Common myeloid progenitor, CD34-positive (primary cell): Measurements from ENCODE around the gene TCEANC2.

Experiments used
- CTCF ChIA-PET: fragments of 350-600 bp; sonication (Branson Sonifier 250); formaldehyde crosslinking; loops from one replicate; lab custom pipeline; 2021; ENCODE audit warnings: antibody characterized with exemption; lab: Charles Lee
- POLR2A ChIA-PET: fragments of 350-600 bp; sonication (Branson Sonifier 250); formaldehyde crosslinking; loops from one replicate; lab custom pipeline; 2021; ENCODE audit warnings: antibody characterized with exemption; lab: Charles Lee
- DNase-seq, 3 donors: peaks; one replicate each; pipeline versions ENCODE4 v3.0.0 to v3.0.0-alpha.2; 2013
- H3K27ac ChIP-seq, 2 experiments: 1 replicate in 1 of 2; 2 replicates in 1 of 2; pipeline ENCODE4 v1.7.0; 2013; ENCODE audit warnings: inconsistent platforms in 2 of 2, low read length in 2 of 2, mild to moderate bottlenecking in 2 of 2, low read depth in 1 of 2, moderate library complexity in 1 of 2; ENCODE audit not compliant: severe bottlenecking in 2 of 2, insufficient read depth in 1 of 2, poor library complexity in 1 of 2
- H3K27me3 ChIP-seq, 5 experiments: replicated peaks in 2 of 5; 1 replicate in 3 of 5; 2 replicates in 2 of 5; pipeline versions ENCODE4 v1.6.1 to v1.7.0; 2013; ENCODE audit warnings: low read length in 4 of 5, mild to moderate bottlenecking in 2 of 5, moderate library complexity in 2 of 5, inconsistent platforms in 1 of 5; ENCODE audit not compliant: insufficient read depth in 5 of 5, control insufficient read depth in 4 of 5
- H3K36me3 ChIP-seq, 4 experiments: 1 replicate in 2 of 4; 2 replicates in 2 of 4; pipeline versions ENCODE4 v1.6.1 to v1.7.0; 2013; ENCODE audit warnings: low read length in 3 of 4, control low read depth in 1 of 4, mild to moderate bottlenecking in 1 of 4; ENCODE audit not compliant: control insufficient read depth in 4 of 4, insufficient read depth in 4 of 4
- H3K4me1 ChIP-seq, 4 experiments: 1 replicate in 3 of 4; 2 replicates in 1 of 4; pipeline versions ENCODE4 v1.6.1 to v1.7.1; 2013; ENCODE audit warnings: low read length in 3 of 4, mild to moderate bottlenecking in 3 of 4, control low read depth in 1 of 4, inconsistent platforms in 1 of 4, moderate library complexity in 1 of 4; ENCODE audit not compliant: control insufficient read depth in 4 of 4, insufficient read depth in 4 of 4; ENCODE audit errors: control extremely low read depth in 1 of 4
- H3K4me3 ChIP-seq, 7 experiments: 1 replicate in 4 of 7; 2 replicates in 3 of 7; pipeline versions ENCODE4 v1.5.1 to v1.7.0; 2013; ENCODE audit warnings: mild to moderate bottlenecking in 7 of 7, low read length in 6 of 7, moderate library complexity in 6 of 7, inconsistent platforms in 2 of 7, low read depth in 2 of 7, control low read depth in 1 of 7; ENCODE audit not compliant: insufficient read depth in 4 of 7, control insufficient read depth in 1 of 7; ENCODE audit errors: extremely low read depth in 1 of 7
- H3K9me3 ChIP-seq, 5 experiments: 1 replicate in 4 of 5; 2 replicates in 1 of 5; pipeline versions ENCODE4 v1.6.1 to v1.7.1; 2013; ENCODE audit warnings: low read length in 4 of 5, mild to moderate bottlenecking in 2 of 5, inconsistent platforms in 1 of 5, low read depth in 1 of 5, moderate library complexity in 1 of 5; ENCODE audit not compliant: control insufficient read depth in 4 of 5, insufficient read depth in 2 of 5; ENCODE audit errors: control extremely low read depth in 1 of 5
- WGBS: methylation state at CpG from one replicate; pipeline ENCODE4 v1.1.5; 2013; ENCODE audit not compliant: insufficient coverage; 5-methylcytosine and 5-hydroxymethylcytosine counted together

The TCEANC2 gene

DNA sequence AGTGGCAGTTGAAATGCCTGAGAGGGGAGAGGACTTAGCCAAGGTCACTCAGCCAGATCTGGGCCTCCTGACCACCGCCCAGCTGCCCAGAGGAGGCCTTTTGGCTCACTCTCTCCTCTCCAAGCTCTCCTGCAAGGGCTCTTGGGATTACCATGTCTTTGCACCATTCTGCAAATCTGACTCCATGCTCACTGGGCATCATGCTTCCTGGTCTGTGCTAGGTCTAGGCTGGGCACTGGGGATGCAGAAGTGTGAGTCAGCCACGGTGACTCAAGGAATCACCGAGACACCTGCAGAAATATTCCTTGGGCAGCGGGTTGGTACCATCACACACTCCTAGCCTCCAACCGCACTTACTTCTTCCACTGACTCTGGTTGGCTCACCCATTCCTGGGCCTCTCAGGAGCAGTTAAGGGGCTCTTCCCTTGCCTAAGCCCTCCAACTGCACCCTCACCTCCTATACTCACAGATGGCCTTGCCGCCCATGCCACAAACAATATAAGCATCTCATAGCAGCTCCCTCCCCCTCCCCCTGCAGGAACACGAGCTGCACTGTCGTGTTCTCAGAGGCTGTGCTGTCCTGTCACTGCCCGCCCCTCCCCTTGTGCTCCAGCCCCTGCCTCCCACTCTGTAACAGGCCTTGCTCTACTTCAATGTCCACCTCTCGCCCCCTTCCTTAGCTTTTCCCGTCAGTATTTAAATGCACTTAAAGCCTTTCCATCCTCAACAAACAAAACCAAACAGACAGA is 64.6 kb downstream of the TCEANC2 start:
- peaks cover 0 to 17% (median 12%) of the 10 kb centered on the region in 4 experiments for H3K4me1 ChIP-seq
- no peaks in the 10 kb centered on the region for H3K9me3 ChIP-seq
- WGBS: 95% methylated on average over 10 of the region's 11 CpGs
- POLR2A ChIA-PET: no interaction called here
- CTCF ChIA-PET: interaction anchor here (0.8 to 1.4 kb wide), 5 partner anchors 11 to 37 kb away, joined by 3 to 4 read pairs (median 3); no protein-coding TSS in a partner anchor
- DNase-seq: no peak
- no peaks in the 10 kb centered on the region for H3K36me3 ChIP-seq
- H3K27me3 ChIP-seq: no peaks in the 10 kb centered on the region
- H3K4me3 ChIP-seq: no peak overlapping the region
- H3K27ac ChIP-seq: no peak overlapping the region

DNA sequence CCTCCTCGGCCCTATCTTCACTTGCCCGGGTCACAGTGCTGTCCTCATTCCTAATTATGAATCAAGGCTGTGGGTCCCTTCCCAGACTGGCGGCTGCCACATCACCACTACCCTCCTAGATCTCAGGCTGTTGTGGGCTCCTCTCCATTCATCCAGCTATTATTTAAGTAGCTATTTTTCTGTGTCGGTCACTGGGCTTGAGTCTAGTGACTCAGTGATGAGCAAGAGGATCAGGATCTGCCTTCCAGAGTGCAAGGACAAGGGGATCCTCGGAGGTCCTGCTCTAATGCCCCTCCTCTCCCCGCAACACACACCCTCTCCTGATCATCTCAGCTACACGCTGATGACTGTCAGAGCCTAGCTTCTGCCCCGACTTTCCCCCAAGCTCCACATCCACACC is 65.3 kb downstream of the TCEANC2 start:
- no peaks in the 10 kb centered on the region for H3K36me3 ChIP-seq
- no peak overlapping the region for H3K27ac ChIP-seq
- no peak for DNase-seq
- WGBS: 95% methylated on average over 7 of the region's 8 CpGs
- ChIA-PET CTCF (interaction anchor here (0.8 to 1.4 kb wide), 4 partner anchors 11 to 366 kb away, joined by 3 to 5 read pairs (median 4); no protein-coding TSS in a partner anchor), POLR2A (no interaction called here)
- peaks cover 0 to 17% (median 12%) of the 10 kb centered on the region in 4 experiments for H3K4me1 ChIP-seq
- no peaks in the 10 kb centered on the region for H3K27me3 ChIP-seq
- H3K4me3 ChIP-seq: no peak overlapping the region
- no peaks in the 10 kb centered on the region for H3K9me3 ChIP-seq

DNA sequence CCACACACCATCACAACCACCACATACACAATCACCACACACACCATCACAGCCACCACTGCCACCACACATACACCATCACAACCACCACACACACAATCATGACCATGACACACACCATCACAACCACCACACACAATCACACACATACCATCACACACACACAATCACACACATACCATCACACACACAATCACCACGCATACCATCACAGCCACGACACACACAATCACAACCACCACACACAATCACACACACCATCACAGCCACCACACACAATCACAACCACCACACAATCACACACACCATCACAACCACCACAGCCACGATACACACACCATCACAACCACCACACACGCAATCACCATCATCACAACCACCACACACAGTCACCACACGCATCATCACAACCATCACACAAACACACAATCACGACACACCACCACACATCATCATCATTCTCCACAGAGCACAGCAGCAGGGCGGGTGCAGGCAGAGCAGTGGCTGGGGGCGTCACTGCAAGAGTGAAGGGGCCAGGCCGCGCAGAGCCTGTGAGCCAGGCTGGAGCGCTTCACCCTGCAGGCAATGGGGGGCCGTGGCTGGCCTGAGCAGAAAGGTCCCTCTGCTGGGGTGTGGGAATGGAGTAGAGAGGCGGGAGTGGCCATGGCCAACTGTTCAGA is 66.8 kb downstream of the TCEANC2 start:
- no peaks in the 10 kb centered on the region for H3K27me3 ChIP-seq
- H3K4me1 ChIP-seq: peaks cover 0 to 26% (median 16%) of the 10 kb centered on the region in 4 experiments
- DNase-seq: peak in 2 of 3 donors; percentile 10 to 30
- H3K9me3 ChIP-seq: no peaks in the 10 kb centered on the region
- POLR2A ChIA-PET: no interaction called here
- CTCF ChIA-PET: no interaction called here
- no peak overlapping the region for H3K27ac ChIP-seq
- H3K36me3 ChIP-seq: no peaks in the 10 kb centered on the region
- WGBS: 100% methylated on average over 8 of the region's 13 CpGs
- no peak overlapping the region for H3K4me3 ChIP-seq

DNA sequence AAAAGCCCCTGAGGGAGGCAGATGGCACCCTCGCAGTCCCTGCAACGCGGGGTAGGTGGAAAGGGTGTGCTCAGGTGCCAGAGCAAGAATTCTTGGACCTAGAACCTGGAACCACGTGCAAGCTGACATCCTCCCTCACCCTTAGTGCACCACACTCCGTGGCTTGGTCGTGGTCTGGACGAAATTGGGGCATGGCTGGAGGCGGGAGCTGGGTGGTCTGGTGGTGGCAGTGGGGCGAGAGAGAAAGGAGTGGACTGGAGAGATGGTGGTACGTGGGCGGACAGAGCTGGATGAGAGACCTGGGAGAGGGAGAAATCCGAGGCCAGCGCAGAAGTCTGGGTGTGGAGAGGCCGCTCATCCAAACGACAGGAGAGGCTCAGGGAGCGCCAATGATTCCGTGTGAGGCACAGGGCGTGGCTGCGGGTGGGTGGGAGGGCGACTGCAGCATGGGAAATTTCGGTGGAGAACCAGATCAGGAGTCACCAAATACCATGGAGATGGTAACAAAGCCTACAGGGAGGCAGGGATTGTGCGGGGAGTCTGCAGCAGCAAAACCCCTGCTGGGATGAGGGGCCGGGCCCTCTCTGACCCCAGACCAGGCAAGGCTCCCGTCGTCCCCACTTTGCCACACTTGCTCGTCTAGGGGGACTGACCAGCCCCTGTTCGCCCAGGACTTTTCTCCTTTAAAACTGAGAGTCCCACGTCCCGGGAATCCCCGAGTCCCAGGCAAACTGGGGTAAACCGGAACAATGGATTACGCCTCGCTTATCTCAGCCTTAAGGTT is 67.5 kb downstream of the TCEANC2 start:
- Histone ChIP-seq H3K4me3 (peak overlapping the region in 4 of 7 experiments; percentile 11 to 76 (median 62)), H3K27ac (peak overlapping the region in 1 of 2 experiments; percentile 12), H3K36me3 (no peaks in the 10 kb centered on the region), H3K27me3 (no peaks in the 10 kb centered on the region), H3K4me1 (peaks cover 0 to 33% (median 24%) of the 10 kb centered on the region in 4 experiments), H3K9me3 (no peaks in the 10 kb centered on the region)
- no peak for DNase-seq
- ChIA-PET POLR2A (no interaction called here), CTCF (interaction anchor here (1.1 to 6.5 kb wide), 5 partner anchors 10 to 368 kb away, joined by 3 to 38 read pairs (median 8); no protein-coding TSS in a partner anchor)
- WGBS: 78% methylated on average over 27 of the region's 33 CpGs

DNA sequence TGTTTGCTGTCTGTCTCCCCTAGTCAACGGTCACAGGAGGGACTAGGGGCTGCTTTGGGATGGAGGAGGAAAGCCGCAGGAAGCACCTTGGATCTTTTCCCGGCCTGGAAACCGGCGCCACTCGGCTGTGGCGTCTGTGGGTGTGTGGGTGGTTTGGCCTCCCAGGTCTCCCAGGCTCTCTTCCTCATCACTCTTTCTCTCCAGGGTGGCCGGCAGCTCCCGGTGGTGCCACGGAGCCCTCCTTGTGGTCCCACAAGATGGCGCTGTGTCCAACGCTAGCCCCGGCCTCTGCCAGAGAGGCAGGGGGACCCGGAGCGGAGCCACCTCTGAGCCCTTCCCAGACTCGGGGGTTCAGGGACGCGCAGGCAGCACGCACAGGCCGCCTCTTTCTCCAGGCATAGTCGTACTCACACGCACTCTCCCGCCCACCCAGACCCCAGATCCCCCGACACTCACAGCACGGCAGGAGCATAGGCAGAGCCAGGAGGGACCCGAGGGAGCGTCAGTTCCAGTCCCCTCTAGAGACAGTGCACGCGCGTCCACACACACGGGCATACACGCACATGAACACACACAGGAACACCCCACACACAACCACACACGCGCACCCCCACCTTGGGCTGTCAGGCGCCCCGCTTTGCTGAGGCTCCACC is 68.2 kb downstream of the TCEANC2 start:
- peak; percentile 76 to 80 (median 77) for DNase-seq
- H3K36me3 ChIP-seq: no peaks in the 10 kb centered on the region
- peaks cover 0 to 34% (median 24%) of the 10 kb centered on the region in 4 experiments for H3K4me1 ChIP-seq
- ChIA-PET CTCF (interaction anchor here (0.6 to 6.5 kb wide), 9 partner anchors 9 to 368 kb away, joined by 3 to 38 read pairs (median 4); no protein-coding TSS in a partner anchor), POLR2A (no interaction called here)
- H3K4me3 ChIP-seq: peak overlapping the region; percentile 14 to 76 (median 51)
- H3K9me3 ChIP-seq: no peaks in the 10 kb centered on the region
- WGBS: 0% methylated on average over 22 of the region's 36 CpGs
- H3K27ac ChIP-seq: peak overlapping the region in 1 of 2 experiments; percentile 12
- no peaks in the 10 kb centered on the region for H3K27me3 ChIP-seq

DNA sequence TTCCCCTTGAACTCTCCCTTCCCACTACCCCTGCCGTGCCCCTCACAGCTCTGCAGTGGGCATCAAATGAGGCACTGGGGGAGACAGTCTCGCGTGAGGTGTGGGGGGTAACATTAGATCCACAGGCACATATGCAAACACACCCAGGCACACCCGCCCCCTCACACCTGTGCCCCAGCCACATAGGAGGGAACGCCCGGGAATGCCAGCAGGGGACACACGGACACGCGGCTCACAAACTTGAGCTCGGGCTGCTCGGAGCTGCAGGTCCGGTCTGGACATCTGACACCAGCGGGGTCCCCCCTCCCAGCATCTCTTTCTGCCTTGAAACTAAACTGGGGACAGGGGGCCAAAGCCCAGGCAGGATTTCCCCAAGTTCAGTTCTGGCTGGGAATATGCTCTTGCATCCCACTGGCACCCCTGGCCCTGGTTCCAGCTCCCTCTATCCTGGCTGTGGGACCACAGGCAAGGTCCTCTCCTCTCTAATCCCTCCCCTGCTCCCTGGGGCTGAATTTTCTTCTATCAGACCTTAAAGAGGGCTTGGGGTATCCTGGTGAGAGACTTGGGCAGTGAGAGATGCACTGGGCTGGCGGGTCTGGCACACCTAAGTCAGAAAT is 68.8 kb downstream of the TCEANC2 start:
- no peak for DNase-seq
- Histone ChIP-seq H3K9me3 (peaks cover 0 to under 1% (median 0%) of the 10 kb centered on the region in 5 experiments), H3K36me3 (no peaks in the 10 kb centered on the region), H3K4me1 (peaks cover 0 to 34% (median 24%) of the 10 kb centered on the region in 4 experiments), H3K27ac (no peak overlapping the region), H3K4me3 (peak overlapping the region in 5 of 7 experiments; percentile 30 to 76 (median 56)), H3K27me3 (no peaks in the 10 kb centered on the region)
- CTCF ChIA-PET: interaction anchor here (0.6 to 6.5 kb wide), 13 partner anchors 9 to 367 kb away, joined by 3 to 38 read pairs (median 3); no protein-coding TSS in a partner anchor
- 85% methylated on average over 11 of the region's 14 CpGs for WGBS
- POLR2A ChIA-PET: no interaction called here
